K562 (cell line): Measurements from ENCODE around the gene CREB3L4. TPM values are rescaled to one million over a fixed set of nuclear protein-coding genes. Genes with fewer than 3 reads are reported as not detected.
A peak's percentile ranks its signal among the peaks of the same experiment; 100 is the strongest.

Experiments
- CHD4 ChIP-seq: fragments of 200-600 bp; sonication (generic); IDR thresholded peaks from 3 replicates; pipeline ENCODE4 v1.6.1; 2012; ENCODE audit warnings: low read depth, mild to moderate bottlenecking, mixed read lengths, low read length, inconsistent platforms; ENCODE audit not compliant: insufficient read depth, insufficient replicate concordance, poor library complexity, severe bottlenecking
- CTCF ChIP-seq, 3 experiments: IDR thresholded peaks in 2 of 3; conservative IDR thresholded peaks in 1 of 3; 2 replicates each; pipeline ENCODE4 v1.5.1; 2011 to 2012; ENCODE audit warnings: low read length in 3 of 3, mild to moderate bottlenecking in 3 of 3, control low read depth in 2 of 3, improper control_type of control experiment in 1 of 3, inconsistent platforms in 1 of 3, low read depth in 1 of 3, mixed read lengths in 1 of 3, moderate library complexity in 1 of 3; ENCODE audit not compliant: insufficient read depth in 2 of 3
- DIDO1 ChIP-seq: fragments of 450-650 bp; IDR thresholded peaks from 2 replicates; pipeline ENCODE4 v1.6.1; 2016; ENCODE audit warnings: low read depth, missing biosample characterization, missing genetic modification characterization
- FIP1L1 ChIP-seq: fragments of 200-400 bp; formaldehyde crosslinking; IDR thresholded peaks from 2 replicates; pipeline ENCODE4 v1.6.1; 2018; ENCODE audit warnings: mild to moderate bottlenecking, low read depth, low read length; ENCODE audit not compliant: poor library complexity, severe bottlenecking
- FOXK2 ChIP-seq, 2 experiments: fragments of 450-650 bp; IDR thresholded peaks in 1 of 2; conservative IDR thresholded peaks in 1 of 2; 2 replicates each; pipeline ENCODE4 v1.6.1; 2016; ENCODE audit warnings: low read depth in 2 of 2, mild to moderate bottlenecking in 1 of 2
- HDAC1 ChIP-seq, 2 experiments: fragments of 450-650 bp; IDR thresholded peaks; 2 replicates each; pipeline ENCODE4 v1.6.1; 2016 to 2017; ENCODE audit warnings: inconsistent platforms in 1 of 2, mild to moderate bottlenecking in 1 of 2, moderate library complexity in 1 of 2
- JUNB ChIP-seq: fragments of 450-650 bp; formaldehyde crosslinking; conservative IDR thresholded peaks from 2 replicates; pipeline ENCODE4 v1.4.0; 2020; ENCODE audit warnings: mild to moderate bottlenecking
- KLF10 ChIP-seq: fragments of 250-450 bp; sonication (Bioruptor Pico); IDR thresholded peaks from 2 replicates; pipeline ENCODE4 v1.6.1; 2021; ENCODE audit warnings: matching md5 sums
- MLX ChIP-seq, 2 experiments: fragments of 450-650 bp in 1 of 2; sonication (generic) in 1 of 2; formaldehyde crosslinking; conservative IDR thresholded peaks; 2 replicates each; pipeline versions ENCODE4 v1.4.0 to v1.8.1; 2020 to 2022; ENCODE audit warnings: mild to moderate bottlenecking in 1 of 2, missing genetic modification reagents in 1 of 2
- PCBP1 ChIP-seq: fragments of 200-400 bp; formaldehyde crosslinking; IDR thresholded peaks from 2 replicates; pipeline ENCODE4 v1.6.1; 2018; ENCODE audit warnings: mild to moderate bottlenecking, low read depth, low read length; ENCODE audit not compliant: poor library complexity, severe bottlenecking
- PRDM10 ChIP-seq: fragments of 450-650 bp; IDR thresholded peaks from 2 replicates; pipeline ENCODE4 v1.6.1; 2018; ENCODE audit not compliant: partially characterized antibody
- SIN3A ChIP-seq, 2 experiments: fragments of 150-350 bp in 1 of 2; IDR thresholded peaks; 2 replicates each; pipeline ENCODE4 v1.6.1; 2011 to 2016; ENCODE audit warnings: borderline replicate concordance in 2 of 2, low read depth in 2 of 2, low read length in 2 of 2, mild to moderate bottlenecking in 2 of 2, moderate library complexity in 2 of 2; ENCODE audit not compliant: control insufficient read depth in 1 of 2
- SIX5 ChIP-seq, 2 experiments: IDR thresholded peaks; 2 replicates each; pipeline ENCODE4 v1.6.1; 2011; ENCODE audit warnings: low read length in 2 of 2, borderline replicate concordance in 1 of 2, low read depth in 1 of 2, mild to moderate bottlenecking in 1 of 2, moderate library complexity in 1 of 2; ENCODE audit not compliant: insufficient read depth in 1 of 2
- SMAD3 ChIP-seq: fragments of 450-650 bp; formaldehyde crosslinking; conservative IDR thresholded peaks from 2 replicates; pipeline ENCODE4 v1.4.0; 2020; ENCODE audit warnings: mild to moderate bottlenecking
- STAG1 ChIP-seq: sonication (generic); formaldehyde crosslinking; IDR thresholded peaks from 2 replicates; pipeline ENCODE4 v1.5.0; 2020; ENCODE audit warnings: missing genetic modification reagents, borderline replicate concordance
- USF1 ChIP-seq: sonication (generic); formaldehyde crosslinking; IDR thresholded peaks from 2 replicates; pipeline ENCODE4 v1.9.0; 2022; ENCODE audit warnings: mild to moderate bottlenecking, missing genetic modification reagents
- ZNF561 ChIP-seq: fragments of 450-650 bp; formaldehyde crosslinking; conservative IDR thresholded peaks from 2 replicates; pipeline ENCODE4 v1.4.0; 2020; ENCODE audit warnings: mild to moderate bottlenecking, moderate library complexity
- polyA plus RNA-seq, 8 experiments: library from polyadenylated mRNA; depleted of rRNA in 4 of 8; stranded (reverse) in 5 of 8; unstranded in 3 of 8; fragments of >200 nt; fragmentation: Nextera tagmentation in 2 of 8; fragmentation: Illumina TruSeq in 1 of 8; extraction: Ambion mirVana in 2 of 8; extraction: Trizol in 1 of 8; gene quantifications; 2 replicates each; pipeline versions ENCODE4 v1.2.1 to v1.2.3, GENCODE V29; 2011 to 2014; ENCODE audit warnings: inconsistent platforms in 1 of 8, missing spikeins in 1 of 8
- total RNA-seq, 7 experiments: library from RNA; depleted of rRNA in 6 of 7; stranded (reverse); fragments of >200 nt in 6 of 7; fragmentation: Illumina TruSeq in 2 of 7; extraction: Trizol in 2 of 7; gene quantifications; 2 replicates each; pipeline versions ENCODE4 v1.2.1 to v1.2.3, GENCODE V29; 2011 to 2021; ENCODE audit warnings: low replicate concordance in 1 of 7

The CREB3L4 gene
- total and polyA plus RNA-seq, 9 of the 15 experiments (the other 6 are each of a cell fraction or from before 2014, with no cell fraction given): 9.9 to 18.6 (median 13.9) TPM

GRCh38 chr1:153967107-153967999 lies at the start of gene CREB3L4 (continued):
- TF ChIP-seq FIP1L1: peak; percentile 22
- TF ChIP-seq ZNF561 (CRISPR knock-in tag): no peak
- peak in 1 of 2 experiments; percentile 81; a peak in 2 of 4 replicates for TF ChIP-seq HDAC1 (IDR thresholded peaks at IDR 0.05)
- TF ChIP-seq MLX (CRISPR knock-in tag; conservative IDR thresholded peaks at IDR 0.05): 0 out of 4 replicates have a peak, but pooled peaks of 1 of the 2 experiments have one; percentile 19
- TF ChIP-seq STAG1 (CRISPR knock-in tag): peak; percentile 32; the same call in 1 of the 2 replicates
- peak in 1 of 2 experiments; percentile 24; a peak in 1 of 4 replicates for TF ChIP-seq SIX5 (IDR thresholded peaks at IDR 0.05; ENCODE audit: borderline replicate concordance in 1 of 2, insufficient read depth in 1 of 2, low read depth in 1 of 2, low read length in 2 of 2)
- TF ChIP-seq JUNB (CRISPR knock-in tag): no peak
- TF ChIP-seq USF1 (CRISPR knock-in tag): peak; percentile 98
- TF ChIP-seq PRDM10: peak; percentile 16
- peak; percentile 41 to 60; a peak in 2 of 4 replicates for TF ChIP-seq SIN3A (IDR thresholded peaks at IDR 0.05; ENCODE audit: borderline replicate concordance in 2 of 2, control insufficient read depth in 1 of 2, low read depth in 2 of 2, low read length in 2 of 2)
- no peak for TF ChIP-seq PCBP1
- no peak for TF ChIP-seq SMAD3 (CRISPR knock-in tag)
- TF ChIP-seq KLF10 (CRISPR knock-in tag): no peak
- no peak for TF ChIP-seq CHD4
- peak; percentile 95 to 98 for TF ChIP-seq FOXK2 (conservative IDR thresholded peaks at IDR 0.05 in 1 of 2, IDR thresholded peaks at IDR 0.05 in 1 of 2; ENCODE audit: low read depth in 2 of 2)
- 0 out of 2 replicates have a peak, but pooled peaks have one; percentile 45 for TF ChIP-seq DIDO1 (tag)
- TF ChIP-seq CTCF (IDR thresholded peaks at IDR 0.05 in 2 of 3, conservative IDR thresholded peaks at IDR 0.05 in 1 of 3; ENCODE audit: insufficient read depth in 2 of 3, low read depth in 1 of 3, low read length in 3 of 3): peak; percentile 47 to 78 (median 68)
